Endodermal cell (in vitro differentiated cells): ENCODE results near the gene SLC34A3. TPM values are rescaled to one million over a fixed set of nuclear protein-coding genes. Genes with fewer than 3 reads are reported as not detected.

Source experiments
- DNase-seq: peaks from one replicate; pipeline ENCODE4 v3.0.0-alpha.2; 2017
- H3K27ac ChIP-seq: 2 replicates; pipeline ENCODE4 v1.5.1; 2013; ENCODE audit warnings: mild to moderate bottlenecking, low read depth, low read length, moderate library complexity
- H3K27me3 ChIP-seq: 2 replicates; pipeline ENCODE4 v1.6.1; 2013; ENCODE audit warnings: mild to moderate bottlenecking, low read length, moderate library complexity; ENCODE audit not compliant: insufficient read depth, control insufficient read depth, poor library complexity, severe bottlenecking
- H3K36me3 ChIP-seq: 2 replicates; pipeline ENCODE4 v1.7.0; 2013; ENCODE audit warnings: mild to moderate bottlenecking, low read length, moderate library complexity; ENCODE audit not compliant: control insufficient read depth, insufficient read depth
- H3K4me1 ChIP-seq: one replicate; pipeline ENCODE4 v1.7.0; 2013; ENCODE audit warnings: low read length; ENCODE audit not compliant: control insufficient read depth, insufficient read depth
- H3K4me3 ChIP-seq: 2 replicates; pipeline ENCODE4 v1.5.1; 2013; ENCODE audit warnings: mild to moderate bottlenecking, low read length, moderate library complexity
- H3K9ac ChIP-seq: 2 replicates; pipeline ENCODE4 v1.6.1; 2013; ENCODE audit warnings: mild to moderate bottlenecking, low read length, moderate library complexity; ENCODE audit not compliant: poor library complexity, severe bottlenecking; ENCODE audit errors: extremely low read depth
- H3K9me3 ChIP-seq: 2 replicates; pipeline ENCODE4 v1.6.1; 2013; ENCODE audit warnings: mild to moderate bottlenecking, low read length, moderate library complexity; ENCODE audit not compliant: control insufficient read depth
- H3K27ac Mint-ChIP-seq: 2 replicates; pipeline ENCODE4 v1.8.0; 2020; ENCODE audit warnings: mixed read lengths
- H3K27me3 Mint-ChIP-seq: 2 replicates; pipeline ENCODE4 v1.8.0; 2021; ENCODE audit warnings: mild to moderate bottlenecking, mixed read lengths; ENCODE audit not compliant: insufficient read depth
- H3K36me3 Mint-ChIP-seq: 2 replicates; pipeline ENCODE4 v1.8.0; 2020; ENCODE audit warnings: low read depth, mixed read lengths
- H3K4me1 Mint-ChIP-seq: 2 replicates; pipeline ENCODE4 v1.8.0; 2020; ENCODE audit warnings: mixed read lengths
- H3K4me3 Mint-ChIP-seq: 2 replicates; pipeline ENCODE4 v1.8.0; 2020; ENCODE audit warnings: mild to moderate bottlenecking, moderate library complexity, mixed read lengths
- H3K9me3 Mint-ChIP-seq: 2 replicates; pipeline ENCODE4 v1.8.0; 2020; ENCODE audit warnings: mild to moderate bottlenecking, mixed read lengths
- WGBS, 2 experiments: methylation state at CpG; one replicate each; pipeline versions ENCODE4 v1.1.5 to v1.1.7; 2013; ENCODE audit warnings: missing lambda C conversion rate in 2 of 2, mixed read lengths in 1 of 2; ENCODE audit not compliant: insufficient coverage in 1 of 2, insufficient read length in 1 of 2; 5-methylcytosine and 5-hydroxymethylcytosine counted together
- total RNA-seq, 2 donors: library from RNA; stranded (reverse); fragmentation: NEBNext Ultra II Directional in 1 of 2; extraction: Animal tissue kit (Norgen Biotek cat#: 25700) in 1 of 2; gene quantifications; 2 replicates in 1 of 2; 3 replicates in 1 of 2; pipeline ENCODE4 v1.2.1, GENCODE V29; 2021
- TF ChIP-seq, protein P1 (sequence below): fragments of 200-600 bp; sonication (generic); conservative IDR thresholded peaks from 2 replicates; pipeline ENCODE4 v1.5.0; 2021; ENCODE audit warnings: antibody characterized with exemption, mild to moderate bottlenecking

SLC34A3 gene
- total RNA-seq, 2 donors from 2014 or later: 0.15 TPM; not detected in 1

DNA sequence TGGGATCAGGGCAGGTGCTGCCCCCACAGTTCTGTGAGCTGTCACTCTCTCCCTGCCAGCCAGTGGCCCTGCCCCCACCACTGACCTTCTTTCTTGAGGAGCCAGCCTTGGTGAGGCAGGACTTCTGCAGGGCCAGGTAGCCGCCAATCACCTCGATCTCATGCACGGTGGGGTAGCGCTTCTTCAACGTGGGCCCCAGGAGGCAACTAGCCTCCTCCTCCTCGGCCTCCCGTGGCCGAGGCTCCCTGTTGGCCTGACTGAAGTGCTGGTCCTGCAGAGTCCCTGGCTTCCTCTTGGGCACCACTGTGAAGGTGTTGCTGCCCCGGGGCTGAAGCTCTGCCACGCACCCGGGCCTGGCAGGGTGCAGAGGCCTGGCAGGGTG lies 31.8 kb upstream of the SLC34A3 start:
- Histone ChIP-seq H3K27me3 (no peaks in the 10 kb centered on the region), H3K36me3 (no peaks in the 10 kb centered on the region), H3K27ac (no peak overlapping the region), H3K4me1 (peaks cover 24% of the 10 kb centered on the region), H3K9me3 (no peaks in the 10 kb centered on the region), H3K9ac (no peak overlapping the region), H3K4me3 (peak overlapping the region; percentile 66)
- H3K27ac Mint-ChIP-seq: no peak overlapping the region
- no peak for DNase-seq
- no peaks in the 10 kb centered on the region for H3K9me3 Mint-ChIP-seq
- H3K4me1 Mint-ChIP-seq: peaks cover 22% of the 10 kb centered on the region
- peaks cover 1% of the 10 kb centered on the region for H3K36me3 Mint-ChIP-seq
- H3K27me3 Mint-ChIP-seq: no peaks in the 10 kb centered on the region
- peak overlapping the region; percentile 70 for H3K4me3 Mint-ChIP-seq
- TF ChIP-seq, protein P1, sequence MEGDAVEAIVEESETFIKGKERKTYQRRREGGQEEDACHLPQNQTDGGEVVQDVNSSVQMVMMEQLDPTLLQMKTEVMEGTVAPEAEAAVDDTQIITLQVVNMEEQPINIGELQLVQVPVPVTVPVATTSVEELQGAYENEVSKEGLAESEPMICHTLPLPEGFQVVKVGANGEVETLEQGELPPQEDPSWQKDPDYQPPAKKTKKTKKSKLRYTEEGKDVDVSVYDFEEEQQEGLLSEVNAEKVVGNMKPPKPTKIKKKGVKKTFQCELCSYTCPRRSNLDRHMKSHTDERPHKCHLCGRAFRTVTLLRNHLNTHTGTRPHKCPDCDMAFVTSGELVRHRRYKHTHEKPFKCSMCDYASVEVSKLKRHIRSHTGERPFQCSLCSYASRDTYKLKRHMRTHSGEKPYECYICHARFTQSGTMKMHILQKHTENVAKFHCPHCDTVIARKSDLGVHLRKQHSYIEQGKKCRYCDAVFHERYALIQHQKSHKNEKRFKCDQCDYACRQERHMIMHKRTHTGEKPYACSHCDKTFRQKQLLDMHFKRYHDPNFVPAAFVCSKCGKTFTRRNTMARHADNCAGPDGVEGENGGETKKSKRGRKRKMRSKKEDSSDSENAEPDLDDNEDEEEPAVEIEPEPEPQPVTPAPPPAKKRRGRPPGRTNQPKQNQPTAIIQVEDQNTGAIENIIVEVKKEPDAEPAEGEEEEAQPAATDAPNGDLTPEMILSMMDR: no peak
- WGBS, 2 experiments: 81 to 85% methylated on average over 5 to 11 of the region's 11 CpGs

DNA sequence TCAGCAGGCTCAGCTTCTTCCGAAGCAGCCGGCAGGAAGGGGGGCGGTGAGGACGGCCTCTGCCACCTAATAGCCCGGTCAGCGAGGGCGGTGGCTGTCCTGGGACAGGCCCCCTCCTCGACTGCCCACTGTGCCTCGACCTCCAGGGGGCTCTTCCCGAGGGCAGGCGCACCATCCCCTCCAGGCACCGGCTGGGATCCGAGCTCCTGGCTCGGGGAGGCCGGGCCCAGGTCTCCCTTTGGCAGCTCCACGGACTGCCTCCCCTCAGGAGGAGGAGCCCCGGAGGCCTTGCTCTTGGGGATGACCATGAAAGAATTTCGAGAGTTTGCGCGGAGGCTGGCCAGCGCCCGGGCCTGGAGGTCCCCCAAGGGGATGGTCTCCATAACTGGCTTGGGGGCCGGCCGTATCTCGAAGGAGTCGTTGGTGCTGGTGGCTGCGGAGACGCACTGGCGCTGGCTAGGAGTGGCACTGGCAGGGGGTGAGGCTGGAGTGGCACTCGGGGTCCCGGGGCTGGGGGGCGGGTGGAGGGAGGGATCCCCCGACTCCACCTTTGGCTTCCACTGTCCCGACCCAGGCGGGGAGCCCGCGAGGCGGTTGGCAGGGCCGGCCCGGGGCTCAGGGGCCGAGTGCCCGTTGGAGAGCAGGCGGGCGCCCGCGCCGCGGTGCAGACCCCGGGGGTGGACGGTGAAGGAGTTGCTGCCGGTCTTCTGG lies 31.1 kb upstream of the SLC34A3 start:
- peaks cover 28% of the 10 kb centered on the region for H3K4me1 Mint-ChIP-seq
- H3K27me3 Mint-ChIP-seq: no peaks in the 10 kb centered on the region
- Histone ChIP-seq H3K27ac (no peak overlapping the region), H3K27me3 (no peaks in the 10 kb centered on the region), H3K4me1 (peaks cover 29% of the 10 kb centered on the region), H3K9me3 (no peaks in the 10 kb centered on the region), H3K36me3 (no peaks in the 10 kb centered on the region), H3K4me3 (peak overlapping the region; percentile 66), H3K9ac (no peak overlapping the region)
- H3K4me3 Mint-ChIP-seq: peak overlapping the region; percentile 70
- TF ChIP-seq, protein P1: peak; percentile 19
- WGBS, 2 experiments: 27 to 44% methylated on average over 11 to 51 of the region's 51 CpGs
- DNase-seq: peak; percentile 68
- H3K27ac Mint-ChIP-seq: no peak overlapping the region
- H3K36me3 Mint-ChIP-seq: peaks cover 1% of the 10 kb centered on the region
- no peaks in the 10 kb centered on the region for H3K9me3 Mint-ChIP-seq

GRCh38 chr9:137200311-137201204 lies 30.1 kb upstream of the SLC34A3 start, which contains the start of gene TPRN:
Gene TPRN, minus strand, starts transcription at chr9:137200741. Its CDS starts 30 bp downstream, at chr9:137200711.
- Histone ChIP-seq H3K9ac (no peak within 1 kb of the TSS), H3K4me1 (peaks cover 30% of the 10 kb centered on the region), H3K36me3 (no peaks in the 10 kb centered on the region), H3K27ac (no peak within 1 kb of the TSS), H3K4me3 (peak within 1 kb of the TSS; percentile 83), H3K27me3 (no peaks in the 10 kb centered on the region), H3K9me3 (no peaks in the 10 kb centered on the region)
- H3K27ac Mint-ChIP-seq: peak within 1 kb of the TSS; percentile 86
- H3K36me3 Mint-ChIP-seq: no peaks in the 10 kb centered on the region
- TF ChIP-seq, protein P1: no peak
- peak within 1 kb of the TSS; percentile 71 for H3K4me3 Mint-ChIP-seq
- DNase-seq: peak; percentile 99
- WGBS, 2 experiments: 0% methylated on average over 36 to 118 of the region's 118 CpGs
- peaks cover 27% of the 10 kb centered on the region for H3K4me1 Mint-ChIP-seq
- H3K27me3 Mint-ChIP-seq: no peaks in the 10 kb centered on the region
- H3K9me3 Mint-ChIP-seq: no peaks in the 10 kb centered on the region
